ENCODE data around the gene TBCK.
"Not testable (repeated sequence)": the region's sequence is repeated elsewhere in the genome, so short reads cannot be mapped to it uniquely, and the experiment has no call there.

Gene TBCK

DNA sequence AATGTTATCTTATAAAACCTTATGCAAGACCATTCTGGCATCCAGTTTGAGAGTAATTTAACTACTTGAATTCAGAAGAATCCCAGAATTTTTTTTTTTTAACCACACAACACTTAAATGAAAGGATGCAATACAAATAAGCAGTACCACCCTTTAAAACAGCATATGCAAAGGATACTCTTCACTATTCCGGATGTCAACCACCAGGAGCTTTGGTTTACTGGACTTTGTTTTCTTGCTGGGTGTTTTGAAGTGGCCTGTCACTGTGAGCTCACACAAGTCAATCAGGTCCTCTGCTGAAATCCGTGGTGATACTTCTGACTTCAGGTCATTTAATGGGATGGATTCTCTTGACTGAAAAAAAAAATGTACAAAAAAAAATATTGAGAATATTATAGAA is 200.0 kb downstream of the TBCK start:
- Histone ChIP-seq H2AFZ (no peak overlapping the region), H3K4me2 (ENCODE audit: low read length) (no peak overlapping the region), H3K9me3 (ENCODE audit: control insufficient read depth, low read length) (no peaks in the 10 kb centered on the region), H3K36me3 (ENCODE audit: control insufficient read depth, insufficient read depth, low read length) (no peaks in the 10 kb centered on the region), H3K9ac (no peak overlapping the region), H3K27me3 (ENCODE audit: control insufficient read depth, insufficient read depth, low read length) (no peaks in the 10 kb centered on the region), H3K4me1 (no peaks in the 10 kb centered on the region), H3K27ac (no peak overlapping the region), H3K79me2 (no peaks in the 10 kb centered on the region), H3K4me3 (ENCODE audit: low read depth, low read length) (no peak overlapping the region)
- TF ChIP-seq CTCF (IDR thresholded peaks at IDR 0.05): no peak

GRCh38 chr4:106114270-106114669 is 201.7 kb downstream of the TBCK start:
- no peaks in the 10 kb centered on the region for H3K27me3 ChIP-seq (ENCODE audit: control insufficient read depth, insufficient read depth, low read length)
- H3K4me3 ChIP-seq (ENCODE audit: low read depth, low read length): no peak overlapping the region
- no peaks in the 10 kb centered on the region for H3K9me3 ChIP-seq (ENCODE audit: control insufficient read depth, low read length)
- no peak for TF ChIP-seq CTCF (IDR thresholded peaks at IDR 0.05)
- no peak overlapping the region for H3K27ac ChIP-seq
- H3K36me3 ChIP-seq (ENCODE audit: control insufficient read depth, insufficient read depth, low read length): no peaks in the 10 kb centered on the region
- no peaks in the 10 kb centered on the region for H3K79me2 ChIP-seq
- no peak overlapping the region for H2AFZ ChIP-seq
- no peak overlapping the region for H3K9ac ChIP-seq
- H3K4me1 ChIP-seq: no peaks in the 10 kb centered on the region
- H3K4me2 ChIP-seq (ENCODE audit: low read length): no peak overlapping the region

DNA sequence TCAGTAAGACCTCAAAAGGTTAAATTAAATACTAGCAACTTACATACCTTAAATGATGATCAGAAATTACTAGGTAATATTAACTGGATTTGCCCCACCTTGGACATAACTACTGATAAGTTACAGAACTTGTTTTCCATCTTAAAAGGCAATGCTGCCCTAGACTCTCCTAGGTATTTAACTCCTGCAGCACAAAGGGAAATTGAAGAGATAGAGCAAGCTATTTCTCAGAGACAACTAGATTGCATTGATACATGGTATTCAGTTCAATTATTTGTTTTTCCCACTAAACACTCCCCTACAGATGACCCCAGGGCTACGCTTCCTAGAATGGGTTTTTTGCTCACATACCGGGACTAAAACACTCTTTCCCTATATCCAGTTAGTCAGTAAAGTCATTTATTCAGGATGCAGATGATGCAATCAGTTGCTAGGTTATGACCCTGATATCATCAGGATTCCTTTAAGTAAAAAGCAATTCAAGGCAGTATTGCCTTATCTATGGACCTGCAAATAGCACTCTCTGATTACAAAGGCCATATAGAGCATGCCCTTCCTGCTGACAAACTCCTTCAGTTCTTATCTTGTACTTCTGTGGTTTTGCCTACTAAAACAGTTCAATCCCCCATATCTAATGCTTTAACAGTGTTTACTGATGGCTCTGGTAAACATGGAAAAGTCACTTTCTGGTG is 204.1 kb downstream of the TBCK start:
- H3K4me3 ChIP-seq (ENCODE audit: low read depth, low read length); H3K27me3 ChIP-seq (ENCODE audit: control insufficient read depth, insufficient read depth, low read length); H3K9ac ChIP-seq; H3K4me1 ChIP-seq; H3K27ac ChIP-seq; H3K4me2 ChIP-seq (ENCODE audit: low read length); H2AFZ ChIP-seq; H3K36me3 ChIP-seq (ENCODE audit: control insufficient read depth, insufficient read depth, low read length); H3K9me3 ChIP-seq (ENCODE audit: control insufficient read depth, low read length); H3K79me2 ChIP-seq: not testable (repeated sequence)

- H3K27ac ChIP-seq: no peak overlapping the region
- no peaks in the 10 kb centered on the region for H3K4me1 ChIP-seq
- no peak overlapping the region for H3K4me2 ChIP-seq (ENCODE audit: low read length)
- no peaks in the 10 kb centered on the region for H3K79me2 ChIP-seq
- H3K4me3 ChIP-seq (ENCODE audit: low read depth, low read length): no peak overlapping the region
- no peaks in the 10 kb centered on the region for H3K9me3 ChIP-seq (ENCODE audit: control insufficient read depth, low read length)
- H3K9ac ChIP-seq: no peak overlapping the region
- no peaks in the 10 kb centered on the region for H3K27me3 ChIP-seq (ENCODE audit: control insufficient read depth, insufficient read depth, low read length)
- no peaks in the 10 kb centered on the region for H3K36me3 ChIP-seq (ENCODE audit: control insufficient read depth, insufficient read depth, low read length)
- H2AFZ ChIP-seq: no peak overlapping the region
- no peak for TF ChIP-seq CTCF (IDR thresholded peaks at IDR 0.05)
Observed at GRCh38 chr4:106109929-106110328, 206.1 kb downstream of the TBCK start.

DNA sequence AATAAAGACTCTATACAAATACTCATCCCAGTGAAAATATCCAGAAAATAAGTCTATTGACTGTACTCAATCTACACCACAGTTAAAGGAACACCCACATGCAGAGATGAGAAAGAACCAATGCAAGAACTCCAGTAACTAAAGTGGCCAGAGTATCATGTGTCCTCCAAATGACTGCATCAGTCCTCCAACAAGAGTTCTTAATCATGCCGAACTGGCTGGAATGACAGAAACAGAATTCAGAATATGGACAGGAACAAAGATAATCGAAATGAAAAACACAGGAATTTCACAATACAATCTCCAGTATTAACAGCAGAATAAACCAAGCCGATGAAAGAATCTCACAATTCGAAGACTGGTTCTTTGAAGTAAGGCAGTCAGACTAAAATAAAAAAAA is 210.3 kb downstream of the TBCK start:
- H3K9me3 ChIP-seq (ENCODE audit: control insufficient read depth, low read length): no peaks in the 10 kb centered on the region
- no peaks in the 10 kb centered on the region for H3K27me3 ChIP-seq (ENCODE audit: control insufficient read depth, insufficient read depth, low read length)
- H3K79me2 ChIP-seq: no peaks in the 10 kb centered on the region
- H3K4me2 ChIP-seq (ENCODE audit: low read length): no peak overlapping the region
- no peak overlapping the region for H3K27ac ChIP-seq
- no peak overlapping the region for H2AFZ ChIP-seq
- no peaks in the 10 kb centered on the region for H3K36me3 ChIP-seq (ENCODE audit: control insufficient read depth, insufficient read depth, low read length)
- no peak for TF ChIP-seq CTCF (IDR thresholded peaks at IDR 0.05)
- H3K4me1 ChIP-seq: no peaks in the 10 kb centered on the region
- no peak overlapping the region for H3K9ac ChIP-seq
- H3K4me3 ChIP-seq (ENCODE audit: low read depth, low read length): no peak overlapping the region
